Measurements from ENCODE around the gene SPATA6. TPM values are rescaled to one million over a fixed set of nuclear protein-coding genes. Genes with fewer than 3 reads are reported as not detected.

SPATA6 gene
- total and polyA plus RNA-seq, 8 donors, result 2.1 to 13.6 (median 8.6) TPM

GRCh38 chr1:48415050-48415449 lies 57.0 kb downstream of the SPATA6 start:
- Histone ChIP-seq H3K4me1 (no peaks in the 10 kb centered on the region), H3K27ac (no peak overlapping the region), H3K4me3 (no peak overlapping the region), H3K9me3 (no peaks in the 10 kb centered on the region), H3K27me3 (no peaks in the 10 kb centered on the region), H3K36me3 (no peaks in the 10 kb centered on the region)
- no peak for FAIRE-seq
- WGBS, 2 donors, result 81 to 82% methylated on average over 4 of the region's 4 CpGs
- TF ChIP-seq CTCF (IDR thresholded peaks at IDR 0.05), result no peak
- intact Hi-C loops (cut with DNase I), result no loop called here
- DNase-seq, result no peak
- ATAC-seq, result no peak

- intact Hi-C loops (cut with DNase I), result no loop called here
Measured at GRCh38 chr1:48414264-48414663, 57.7 kb downstream of the SPATA6 start.

GRCh38 chr1:48405940-48406339 lies 66.1 kb downstream of the SPATA6 start:
- Histone ChIP-seq H3K4me1 (peaks cover 0 to 13% (median 7%) of the 10 kb centered on the region in 3 donors), H3K9me3 (no peaks in the 10 kb centered on the region), H3K27me3 (no peaks in the 10 kb centered on the region), H3K27ac (no peak overlapping the region), H3K4me3 (no peak overlapping the region), H3K36me3 (no peaks in the 10 kb centered on the region)
- FAIRE-seq (no peak), ATAC-seq (no peak), DNase-seq (no peak)
- intact Hi-C loops (cut with DNase I), result no loop called here
- no peak for TF ChIP-seq CTCF (IDR thresholded peaks at IDR 0.05)
- WGBS, 2 donors, result 95 to 96% methylated on average over 2 of the region's 2 CpGs

More at GRCh38 chr1:48414264-48414663, 57.7 kb downstream of the SPATA6 start:
- Histone ChIP-seq H3K9me3 (no peaks in the 10 kb centered on the region), H3K27me3 (no peaks in the 10 kb centered on the region), H3K4me1 (no peaks in the 10 kb centered on the region), H3K4me3 (no peak overlapping the region), H3K27ac (no peak overlapping the region), H3K36me3 (no peaks in the 10 kb centered on the region)
- no peak for ATAC-seq
- WGBS, 2 donors, result 64 to 73% methylated on average over 2 of the region's 2 CpGs
- no peak for TF ChIP-seq CTCF (IDR thresholded peaks at IDR 0.05)
- DNase-seq, result no peak
- no peak for FAIRE-seq

- 93 to 97% methylated on average over 1 of the region's 1 CpG for WGBS, 2 donors
- no peak for FAIRE-seq
- intact Hi-C loops (cut with DNase I), result no loop called here
- no peak for TF ChIP-seq CTCF (IDR thresholded peaks at IDR 0.05)
- no peak for DNase-seq
- H3K27ac ChIP-seq, result no peak overlapping the region
- no peak for ATAC-seq
- H3K36me3 ChIP-seq, result no peaks in the 10 kb centered on the region
- H3K4me1 ChIP-seq, result peaks cover 0 to 13% (median 7%) of the 10 kb centered on the region in 3 donors
- H3K9me3 ChIP-seq, result no peaks in the 10 kb centered on the region
- no peaks in the 10 kb centered on the region for H3K27me3 ChIP-seq
- no peak overlapping the region for H3K4me3 ChIP-seq
Measured at GRCh38 chr1:48405400-48405799, 66.6 kb downstream of the SPATA6 start.

GRCh38 chr1:48402599-48402998 lies 69.4 kb downstream of the SPATA6 start:
- ATAC-seq (peak; percentile 22 to 87 (median 56)), FAIRE-seq (no peak), DNase-seq (no peak)
- intact Hi-C loops (cut with DNase I), result no loop called here
- 41 to 52% methylated on average over 2 of the region's 2 CpGs for WGBS, 2 donors
- H3K9me3 ChIP-seq, result no peaks in the 10 kb centered on the region
- H3K36me3 ChIP-seq, result no peaks in the 10 kb centered on the region
- H3K4me1 ChIP-seq, result peaks cover 0 to 13% (median 7%) of the 10 kb centered on the region in 3 donors
- H3K27me3 ChIP-seq, result no peaks in the 10 kb centered on the region
- no peak overlapping the region for H3K4me3 ChIP-seq
- TF ChIP-seq CTCF (IDR thresholded peaks at IDR 0.05), result no peak
- no peak overlapping the region for H3K27ac ChIP-seq

All from pancreas (tissue), 10 donors.